ENCODE results near the gene TFCP2L1.

GRCh38 chr2:121233486-121234110 is 51.4 kb downstream of the TFCP2L1 start:
- TF ChIP-seq POLR2A (IDR thresholded peaks at IDR 0.05) (no peak), CTCF (IDR thresholded peaks at IDR 0.05) (no peak)
